ENCODE measurements around the gene CAGE1. TPM values are rescaled to one million over a fixed set of nuclear protein-coding genes. Genes with fewer than 3 reads are reported as not detected.

The CAGE1 gene
- total RNA-seq, 4 donors from 2014 or later: not detected

- no peak for TF ChIP-seq EP300 (IDR thresholded peaks at IDR 0.05)
- no peak for TF ChIP-seq POLR2AphosphoS5 (IDR thresholded peaks at IDR 0.05)
- TF ChIP-seq POLR2A (IDR thresholded peaks at IDR 0.05): no peak
- TF ChIP-seq CTCF (IDR thresholded peaks at IDR 0.05): no peak
- Histone ChIP-seq H3K36me3 (peaks cover 51% of the 10 kb centered on the region), H3K27me3 (no peaks in the 10 kb centered on the region), H3K4me3 (no peak overlapping the region), H3K9me3 (no peaks in the 10 kb centered on the region), H3K4me1 (peaks cover 2% of the 10 kb centered on the region), H3K27ac (no peak overlapping the region)
- WGBS: 86% methylated on average over 2 of the region's 2 CpGs
- DNase-seq (ENCODE audit: low spot score in 2 of 2): no peak
These were observed 28.1 kb upstream of the CAGE1 start for GRCh38 chr6:7417684-7418083.

- 86% methylated on average over 7 of the region's 7 CpGs for WGBS
- TF ChIP-seq EP300 (IDR thresholded peaks at IDR 0.05): no peak
- Histone ChIP-seq H3K4me3 (no peak overlapping the region), H3K27ac (no peak overlapping the region), H3K36me3 (peaks cover 78% of the 10 kb centered on the region), H3K27me3 (no peaks in the 10 kb centered on the region), H3K4me1 (peaks cover 2% of the 10 kb centered on the region), H3K9me3 (no peaks in the 10 kb centered on the region)
- no peak for DNase-seq (ENCODE audit: low spot score in 2 of 2)
These were observed 25.3 kb upstream of the CAGE1 start for GRCh38 chr6:7414811-7415210.

GRCh38 chr6:7413151-7413823 lies 23.7 kb upstream of the CAGE1 start:
- Histone ChIP-seq H3K27me3 (no peaks in the 10 kb centered on the region), H3K4me1 (no peaks in the 10 kb centered on the region), H3K36me3 (peaks cover 91% of the 10 kb centered on the region), H3K9me3 (no peaks in the 10 kb centered on the region), H3K4me3 (no peak overlapping the region), H3K27ac (no peak overlapping the region)
- no peak for DNase-seq (ENCODE audit: low spot score in 2 of 2)
- no peak for TF ChIP-seq CTCF (IDR thresholded peaks at IDR 0.05)
- no peak for TF ChIP-seq EP300 (IDR thresholded peaks at IDR 0.05)
- no peak for TF ChIP-seq POLR2A (IDR thresholded peaks at IDR 0.05)
- TF ChIP-seq POLR2AphosphoS5 (IDR thresholded peaks at IDR 0.05): no peak
- WGBS: 73% methylated on average over 2 of the region's 2 CpGs

GRCh38 chr6:7411328-7411727 lies 21.8 kb upstream of the CAGE1 start:
- peaks cover 95% of the 10 kb centered on the region for H3K36me3 ChIP-seq
- TF ChIP-seq POLR2AphosphoS5 (IDR thresholded peaks at IDR 0.05): no peak
- no peak for TF ChIP-seq CTCF (IDR thresholded peaks at IDR 0.05)
- no peak for TF ChIP-seq EP300 (IDR thresholded peaks at IDR 0.05)
- TF ChIP-seq POLR2A (IDR thresholded peaks at IDR 0.05): no peak
- no peaks in the 10 kb centered on the region for H3K4me1 ChIP-seq

GRCh38 chr6:7410851-7411250 lies 21.3 kb upstream of the CAGE1 start:
- 92% methylated on average over 4 of the region's 4 CpGs for WGBS
- H3K36me3 ChIP-seq: peaks cover 95% of the 10 kb centered on the region

More at GRCh38 chr6:7411328-7411727, 21.8 kb upstream of the CAGE1 start:
- H3K27ac ChIP-seq: no peak overlapping the region
- WGBS: 93% methylated on average over 2 of the region's 2 CpGs
- no peak overlapping the region for H3K4me3 ChIP-seq
- no peak for DNase-seq (ENCODE audit: low spot score in 2 of 2)
- no peaks in the 10 kb centered on the region for H3K9me3 ChIP-seq
- no peaks in the 10 kb centered on the region for H3K27me3 ChIP-seq

More at GRCh38 chr6:7410851-7411250, 21.3 kb upstream of the CAGE1 start:
- no peaks in the 10 kb centered on the region for H3K27me3 ChIP-seq
- TF ChIP-seq CTCF (IDR thresholded peaks at IDR 0.05): no peak
- TF ChIP-seq EP300 (IDR thresholded peaks at IDR 0.05): no peak
- TF ChIP-seq POLR2A (IDR thresholded peaks at IDR 0.05): no peak
- TF ChIP-seq POLR2AphosphoS5 (IDR thresholded peaks at IDR 0.05): no peak
- H3K4me1 ChIP-seq: no peaks in the 10 kb centered on the region
- no peak overlapping the region for H3K4me3 ChIP-seq
- H3K9me3 ChIP-seq: no peaks in the 10 kb centered on the region
- DNase-seq (ENCODE audit: low spot score in 2 of 2): no peak
- H3K27ac ChIP-seq: no peak overlapping the region

Measured in suprapubic skin (tissue), 4 donors.